K562 (cell line): Measurements from ENCODE around the gene CSRNP2. TPM values are rescaled to one million over a fixed set of nuclear protein-coding genes. Genes with fewer than 3 reads are reported as not detected.

Source experiments
- MAFG ChIP-seq: fragments of 450-650 bp; conservative IDR thresholded peaks from 2 replicates; pipeline ENCODE4 v1.6.1; 2016; ENCODE audit warnings: missing genetic modification characterization, missing compliant biosample characterization
- polyA plus RNA-seq, 8 experiments: library from polyadenylated mRNA; depleted of rRNA in 4 of 8; stranded (reverse) in 5 of 8; unstranded in 3 of 8; fragments of >200 nt; fragmentation: Nextera tagmentation in 2 of 8; fragmentation: Illumina TruSeq in 1 of 8; extraction: Ambion mirVana in 2 of 8; extraction: Trizol in 1 of 8; gene quantifications; 2 replicates each; pipeline versions ENCODE4 v1.2.1 to v1.2.3, GENCODE V29; 2011 to 2014; ENCODE audit warnings: inconsistent platforms in 1 of 8, missing spikeins in 1 of 8
- total RNA-seq, 7 experiments: library from RNA; depleted of rRNA in 6 of 7; stranded (reverse); fragments of >200 nt in 6 of 7; fragmentation: Illumina TruSeq in 2 of 7; extraction: Trizol in 2 of 7; gene quantifications; 2 replicates each; pipeline versions ENCODE4 v1.2.1 to v1.2.3, GENCODE V29; 2011 to 2021; ENCODE audit warnings: low replicate concordance in 1 of 7
- TF ChIP-seq, protein P1 (sequence below), 2 experiments: fragments of 450-650 bp; IDR thresholded peaks; 2 replicates each; pipeline ENCODE4 v1.6.1; 2016; ENCODE audit warnings: mild to moderate bottlenecking in 2 of 2, borderline replicate concordance in 1 of 2, low read depth in 1 of 2, moderate library complexity in 1 of 2

The CSRNP2 gene
- total and polyA plus RNA-seq, 9 of the 15 experiments (the other 6 are each of a cell fraction or from before 2014, with no cell fraction given) = 1.6 to 13.9 (median 5.9) TPM

DNA sequence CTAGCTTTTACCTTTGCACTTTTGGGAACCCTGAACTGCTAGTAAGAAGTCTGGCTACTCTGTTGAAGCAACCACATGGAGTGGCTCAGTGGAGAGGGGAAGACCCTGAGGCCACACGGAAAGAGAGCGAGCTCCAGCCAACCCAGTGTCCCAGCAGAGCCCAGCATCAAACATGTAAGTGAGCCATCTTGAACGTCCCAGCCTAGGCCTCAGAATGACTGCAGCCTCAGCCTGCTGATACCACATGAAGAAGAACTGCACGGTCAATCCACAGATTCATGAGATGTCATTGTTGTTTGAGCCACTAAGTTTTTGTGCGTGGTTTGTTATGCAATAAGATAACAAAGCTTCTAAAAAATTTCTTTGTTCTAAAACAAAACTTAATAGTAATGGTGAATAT is 49.3 kb upstream of the CSRNP2 start (continued):
- TF ChIP-seq, protein P1, sequence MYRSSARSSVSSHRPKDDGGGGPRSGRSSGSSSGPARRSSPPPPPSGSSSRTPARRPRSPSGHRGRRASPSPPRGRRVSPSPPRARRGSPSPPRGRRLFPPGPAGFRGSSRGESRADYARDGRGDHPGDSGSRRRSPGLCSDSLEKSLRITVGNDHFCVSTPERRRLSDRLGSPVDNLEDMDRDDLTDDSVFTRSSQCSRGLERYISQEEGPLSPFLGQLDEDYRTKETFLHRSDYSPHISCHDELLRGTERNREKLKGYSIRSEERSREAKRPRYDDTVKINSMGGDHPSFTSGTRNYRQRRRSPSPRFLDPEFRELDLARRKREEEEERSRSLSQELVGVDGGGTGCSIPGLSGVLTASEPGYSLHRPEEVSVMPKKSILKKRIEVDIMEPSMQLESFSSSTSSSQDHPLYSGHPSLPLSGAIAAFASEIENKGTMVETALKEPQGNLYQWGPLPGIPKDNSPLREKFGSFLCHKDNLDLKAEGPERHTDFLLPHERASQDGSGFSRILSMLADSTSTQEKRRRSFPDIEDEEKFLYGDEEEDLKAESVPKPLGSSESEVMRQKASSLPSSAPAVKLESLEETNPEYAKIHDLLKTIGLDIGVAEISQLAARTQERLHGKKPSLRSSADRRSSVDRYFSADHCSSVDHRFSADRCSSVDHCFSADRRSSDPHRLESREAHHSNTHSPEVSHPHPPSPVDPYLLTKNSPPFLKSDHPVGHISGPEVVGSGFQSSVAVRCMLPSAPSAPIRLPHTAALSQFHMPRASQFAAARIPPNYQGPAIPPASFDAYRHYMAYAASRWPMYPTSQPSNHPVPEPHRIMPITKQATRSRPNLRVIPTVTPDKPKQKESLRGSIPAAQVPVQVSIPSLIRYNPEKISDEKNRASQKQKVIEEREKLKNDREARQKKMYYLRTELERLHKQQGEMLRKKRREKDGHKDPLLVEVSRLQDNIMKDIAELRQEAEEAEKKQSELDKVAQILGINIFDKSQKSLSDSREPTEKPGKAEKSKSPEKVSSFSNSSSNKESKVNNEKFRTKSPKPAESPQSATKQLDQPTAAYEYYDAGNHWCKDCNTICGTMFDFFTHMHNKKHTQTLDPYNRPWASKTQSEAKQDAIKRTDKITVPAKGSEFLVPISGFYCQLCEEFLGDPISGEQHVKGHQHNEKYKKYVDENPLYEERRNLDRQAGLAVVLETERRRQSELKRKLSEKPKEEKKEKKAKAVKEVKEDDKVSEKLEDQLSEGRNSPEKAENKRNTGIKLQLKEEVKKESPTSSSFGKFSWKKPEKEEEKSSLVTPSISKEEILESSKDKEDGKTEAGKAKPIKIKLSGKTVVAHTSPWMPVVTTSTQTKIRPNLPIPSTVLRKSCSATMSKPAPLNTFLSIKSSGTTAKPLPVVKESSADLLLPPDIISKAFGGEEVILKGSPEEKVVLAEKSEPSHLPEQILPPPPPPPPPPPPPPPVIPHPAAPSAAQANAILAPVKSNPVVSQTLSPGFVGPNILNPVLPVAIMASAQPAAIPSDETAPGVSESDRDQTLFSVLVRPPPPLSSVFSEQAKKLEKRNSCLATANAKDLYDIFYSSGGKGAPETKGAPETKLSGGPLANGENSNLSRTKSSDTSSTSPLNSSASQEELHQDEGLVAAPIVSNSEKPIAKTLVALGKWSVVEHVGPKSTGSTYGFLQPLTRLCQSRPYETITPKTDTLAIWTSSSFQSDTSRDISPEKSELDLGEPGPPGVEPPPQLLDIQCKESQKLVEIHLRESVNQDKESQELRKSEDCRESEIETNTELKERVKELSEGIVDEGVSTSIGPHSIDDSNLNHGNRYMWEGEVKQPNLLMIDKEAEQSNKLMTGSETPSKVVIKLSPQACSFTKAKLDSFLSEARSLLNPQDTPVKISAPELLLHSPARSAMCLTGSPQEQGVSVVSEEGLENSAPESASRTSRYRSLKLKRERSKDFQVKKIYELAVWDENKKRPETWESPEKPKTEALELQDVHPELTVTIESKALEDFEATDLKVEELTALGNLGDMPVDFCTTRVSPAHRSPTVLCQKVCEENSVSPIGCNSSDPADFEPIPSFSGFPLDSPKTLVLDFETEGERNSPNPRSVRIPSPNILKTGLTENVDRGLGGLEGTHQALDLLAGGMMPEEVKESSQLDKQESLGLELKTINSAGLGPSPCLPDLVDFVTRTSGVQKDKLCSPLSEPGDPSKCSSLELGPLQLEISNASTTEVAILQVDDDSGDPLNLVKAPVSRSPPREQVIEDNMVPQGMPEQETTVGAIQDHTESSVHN (IDR thresholded peaks at IDR 0.05; ENCODE audit: borderline replicate concordance in 1 of 2, low read depth in 1 of 2) = no peak
- TF ChIP-seq MAFG (tag) = no peak
